ENCODE data around the gene RNF208.

The RNF208 gene

GRCh38 chr9:137226338-137227053 lies 4.5 kb upstream of the RNF208 start:
- DNase-seq: no peak

- DNase-seq: no peak
Observed at GRCh38 chr9:137225699-137226331, 3.8 kb upstream of the RNF208 start.

- DNase-seq: no peak
Observed at GRCh38 chr9:137224830-137225694, 3.0 kb upstream of the RNF208 start, which contains the start of gene CYSRT1. TSS of gene CYSRT1 (plus strand) at chr9:137225174. CDS start at chr9:137225622, 448 bp downstream.

- peak; percentile 96 for DNase-seq
Observed at GRCh38 chr9:137223078-137223970, 1.3 kb upstream of the RNF208 start.

GRCh38 chr9:137221506-137222111 lies 431 bp downstream of the RNF208 start:
- DNase-seq: no peak

- DNase-seq: no peak
Observed at GRCh38 chr9:137221095-137221505, 940 bp downstream of the RNF208 start.

- no peak for DNase-seq
Observed at GRCh38 chr9:137220317-137221094, 1.5 kb downstream of the RNF208 start.

- no peak for DNase-seq
Observed at GRCh38 chr9:137219757-137220316, 2.2 kb downstream of the RNF208 start.

- DNase-seq: no peak
Observed at GRCh38 chr9:137218754-137219271, 3.2 kb downstream of the RNF208 start.

GRCh38 chr9:137218212-137218753 lies 3.8 kb downstream of the RNF208 start:
- no peak for DNase-seq

GRCh38 chr9:137217276-137218211 lies 4.5 kb downstream of the RNF208 start:
- DNase-seq: no peak

- DNase-seq: no peak
Observed at GRCh38 chr9:137216188-137216965, 5.7 kb downstream of the RNF208 start.

GRCh38 chr9:137215196-137215986 lies 6.6 kb downstream of the RNF208 start:
- DNase-seq: no peak

- no peak for DNase-seq
Observed at GRCh38 chr9:137214620-137215019, 7.4 kb downstream of the RNF208 start.

- DNase-seq: no peak
Observed at GRCh38 chr9:137213160-137214060, 8.6 kb downstream of the RNF208 start.

- no peak for DNase-seq
Observed at GRCh38 chr9:137212520-137212919, 9.5 kb downstream of the RNF208 start.

Data from T1000 (cell line).